Neural progenitor cell (in vitro differentiated cells): Measurements from ENCODE around the gene CSTF3. TPM values are rescaled to one million over a fixed set of nuclear protein-coding genes. Genes with fewer than 3 reads are reported as not detected.

Experiments
- DNase-seq: peaks from one replicate; pipeline ENCODE4 v3.0.0-alpha.2; 2016; ENCODE audit warnings: low spot score
- H2AFZ ChIP-seq: fragments of 200-600 bp; sonication (generic); replicated peaks from 2 replicates; pipeline ENCODE4 v1.6.1; 2016; ENCODE audit warnings: antibody characterized with exemption
- H3F3A ChIP-seq: fragments of 200-600 bp; sonication (generic); 2 replicates; pipeline ENCODE4 v1.6.1; 2016; ENCODE audit warnings: antibody characterized with exemption, low read depth
- H3K27ac ChIP-seq: fragments of 200-600 bp; sonication (generic); 2 replicates; pipeline ENCODE4 v1.5.1; 2016; ENCODE audit warnings: mild to moderate bottlenecking
- H3K27me3 ChIP-seq: fragments of 200-600 bp; sonication (generic); 2 replicates; pipeline ENCODE4 v1.6.1; 2016; ENCODE audit warnings: mild to moderate bottlenecking, moderate library complexity
- H3K36me3 ChIP-seq: fragments of 200-600 bp; sonication (generic); 2 replicates; pipeline ENCODE4 v1.5.1; 2016
- H3K4me1 ChIP-seq: fragments of 200-600 bp; sonication (generic); 2 replicates; pipeline ENCODE4 v1.6.1; 2016; ENCODE audit warnings: mixed run types
- H3K4me2 ChIP-seq: fragments of 200-600 bp; sonication (generic); 2 replicates; pipeline ENCODE4 v1.6.1; 2016
- H3K4me3 ChIP-seq: fragments of 200-600 bp; sonication (generic); 2 replicates; pipeline ENCODE4 v1.5.1; 2016
- H3K79me2 ChIP-seq: fragments of 200-600 bp; sonication (generic); 2 replicates; pipeline ENCODE4 v1.6.1; 2016; ENCODE audit warnings: low read depth
- H3K9ac ChIP-seq: fragments of 200-600 bp; sonication (generic); 2 replicates; pipeline ENCODE4 v1.6.1; 2016
- H3K9me3 ChIP-seq: fragments of 200-600 bp; sonication (generic); 2 replicates; pipeline ENCODE4 v1.5.1; 2016; ENCODE audit warnings: low read depth
- H4K20me1 ChIP-seq: fragments of 200-600 bp; sonication (generic); 2 replicates; pipeline ENCODE4 v1.6.1; 2016; ENCODE audit warnings: low read depth
- H3K27ac Mint-ChIP-seq: 3 replicates; pipeline ENCODE4 v1.8.0; 2021; ENCODE audit warnings: mixed read lengths
- H3K27me3 Mint-ChIP-seq: 2 replicates; pipeline ENCODE4 v1.8.0; 2022; ENCODE audit warnings: low read depth, mild to moderate bottlenecking, inconsistent platforms, moderate library complexity, mixed read lengths; ENCODE audit not compliant: insufficient read depth
- H3K36me3 Mint-ChIP-seq: 3 replicates; pipeline ENCODE4 v1.8.0; 2021; ENCODE audit warnings: mixed read lengths
- H3K4me1 Mint-ChIP-seq: 3 replicates; pipeline ENCODE4 v1.8.0; 2021; ENCODE audit warnings: mixed read lengths
- H3K4me3 Mint-ChIP-seq: 3 replicates; pipeline ENCODE4 v1.8.0; 2021; ENCODE audit warnings: mild to moderate bottlenecking, moderate library complexity, mixed read lengths
- H3K9me3 Mint-ChIP-seq: 3 replicates; pipeline ENCODE4 v1.8.0; 2020; ENCODE audit warnings: mixed read lengths
- CTCF ChIP-seq: fragments of 200-600 bp; sonication (generic); IDR thresholded peaks from 2 replicates; pipeline ENCODE4 v1.5.1; 2017; ENCODE audit warnings: antibody characterized with exemption, mild to moderate bottlenecking
- EZH2 ChIP-seq: fragments of 200-600 bp; sonication (generic); IDR thresholded peaks from 2 replicates; pipeline ENCODE4 v1.6.1; 2017; ENCODE audit warnings: antibody characterized with exemption, mild to moderate bottlenecking, moderate library complexity
- EZH2phosphoT487 ChIP-seq: fragments of 200-600 bp; sonication (generic); IDR thresholded peaks from 2 replicates; pipeline ENCODE4 v1.6.1; 2017; ENCODE audit warnings: antibody characterized with exemption
- total RNA-seq: library from RNA; depleted of rRNA; stranded (reverse); fragments of >200 nt; gene quantifications from 2 replicates; pipeline ENCODE4 v1.2.3, GENCODE V29; 2015; ENCODE audit warnings: low replicate concordance

Gene CSTF3
- total RNA-seq, 1 donor from 2014 or later: 76.6 TPM

- peaks cover 10% of the 10 kb centered on the region for H3F3A ChIP-seq
- no peaks in the 10 kb centered on the region for H3K9me3 ChIP-seq
- no peak for DNase-seq
- peaks cover 34% of the 10 kb centered on the region for H3K79me2 ChIP-seq
- H3K27ac ChIP-seq: no peak overlapping the region
- no peaks in the 10 kb centered on the region for H3K4me1 ChIP-seq
- Mint-ChIP-seq H3K4me3 (no peak overlapping the region), H3K4me1 (no peaks in the 10 kb centered on the region), H3K9me3 (no peaks in the 10 kb centered on the region), H3K36me3 (peaks cover 12% of the 10 kb centered on the region), H3K27me3 (no peaks in the 10 kb centered on the region), H3K27ac (no peak overlapping the region)
- TF ChIP-seq EZH2: no peak
- TF ChIP-seq CTCF: no peak
- no peak for TF ChIP-seq EZH2phosphoT487
- no peak overlapping the region for H3K4me3 ChIP-seq
- H3K4me2 ChIP-seq: no peak overlapping the region
- H3K27me3 ChIP-seq: no peaks in the 10 kb centered on the region
- H4K20me1 ChIP-seq: peaks cover 21% of the 10 kb centered on the region
- H3K9ac ChIP-seq: no peak overlapping the region
- H2AFZ ChIP-seq: no peak overlapping the region
- peaks cover 47% of the 10 kb centered on the region for H3K36me3 ChIP-seq
Observed at GRCh38 chr11:33135768-33136443, 25.4 kb downstream of the CSTF3 start.

DNA sequence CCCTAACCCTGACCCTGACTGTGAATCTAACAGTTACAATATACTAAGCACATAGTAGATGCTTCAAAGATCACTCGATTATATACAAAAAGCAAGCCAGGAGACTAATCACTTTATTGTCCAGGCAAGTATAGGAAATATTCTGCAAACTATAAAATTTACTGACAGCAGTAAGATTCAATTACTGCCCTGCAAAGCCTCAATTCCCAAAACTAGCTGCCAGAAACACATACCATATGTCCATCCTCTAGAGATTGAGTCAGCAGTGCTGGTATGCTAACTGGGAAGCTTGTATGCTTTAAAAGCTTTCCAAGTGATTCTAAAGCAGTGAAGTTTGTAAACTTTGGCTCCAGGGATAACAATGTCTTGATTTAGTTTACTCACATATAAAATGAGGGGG lies 26.1 kb downstream of the CSTF3 start:
- H3K27ac Mint-ChIP-seq: no peak overlapping the region
- Histone ChIP-seq H3K36me3 (peaks cover 44% of the 10 kb centered on the region), H3K4me2 (no peak overlapping the region), H3K4me3 (no peak overlapping the region), H3K27ac (no peak overlapping the region), H3K4me1 (no peaks in the 10 kb centered on the region), H2AFZ (no peak overlapping the region), H4K20me1 (peaks cover 14% of the 10 kb centered on the region), H3K9ac (no peak overlapping the region), H3K27me3 (no peaks in the 10 kb centered on the region), H3K79me2 (peaks cover 28% of the 10 kb centered on the region), H3K9me3 (no peaks in the 10 kb centered on the region), H3F3A (peaks cover 6% of the 10 kb centered on the region)
- H3K36me3 Mint-ChIP-seq: peaks cover 11% of the 10 kb centered on the region
- H3K4me3 Mint-ChIP-seq: no peak overlapping the region
- no peaks in the 10 kb centered on the region for H3K9me3 Mint-ChIP-seq
- no peaks in the 10 kb centered on the region for H3K4me1 Mint-ChIP-seq
- no peaks in the 10 kb centered on the region for H3K27me3 Mint-ChIP-seq
- no peak for DNase-seq
- TF ChIP-seq EZH2 (no peak), CTCF (no peak), EZH2phosphoT487 (no peak)

GRCh38 chr11:33134276-33134675 lies 27.0 kb downstream of the CSTF3 start:
- Mint-ChIP-seq H3K9me3 (no peaks in the 10 kb centered on the region), H3K4me1 (no peaks in the 10 kb centered on the region), H3K27me3 (no peaks in the 10 kb centered on the region), H3K27ac (no peak overlapping the region), H3K4me3 (no peak overlapping the region), H3K36me3 (peaks cover 8% of the 10 kb centered on the region)
- Histone ChIP-seq H3K27ac (no peak overlapping the region), H2AFZ (no peak overlapping the region), H3K79me2 (peaks cover 18% of the 10 kb centered on the region), H3K4me3 (no peak overlapping the region), H3K36me3 (peaks cover 36% of the 10 kb centered on the region), H3K27me3 (no peaks in the 10 kb centered on the region), H4K20me1 (peaks cover 6% of the 10 kb centered on the region), H3K4me1 (no peaks in the 10 kb centered on the region), H3F3A (no peaks in the 10 kb centered on the region), H3K9me3 (no peaks in the 10 kb centered on the region), H3K9ac (no peak overlapping the region), H3K4me2 (no peak overlapping the region)
- TF ChIP-seq CTCF (no peak), EZH2 (no peak), EZH2phosphoT487 (no peak)
- DNase-seq: no peak
